IMR-90 (cell line): ENCODE measurements around the gene FLACC1.

Experiments
- POLR2A ChIP-seq: IDR thresholded peaks from 2 replicates; pipeline ENCODE4 v1.6.1; 2012; ENCODE audit warnings: mild to moderate bottlenecking, low read depth, low read length
- RCOR1 ChIP-seq: IDR thresholded peaks from 2 replicates; pipeline ENCODE4 v1.6.1; 2012; ENCODE audit warnings: mild to moderate bottlenecking, low read length, improper control_type of control experiment; ENCODE audit not compliant: insufficient replicate concordance
- SMC3 ChIP-seq: fragments of 150-350 bp; IDR thresholded peaks from 2 replicates; pipeline ENCODE4 v1.6.1; 2016; ENCODE audit warnings: low read depth, mild to moderate bottlenecking, antibody characterized with exemption, low read length, moderate library complexity
- TF ChIP-seq, protein P1 (sequence below): conservative IDR thresholded peaks from 2 replicates; pipeline ENCODE4 v1.5.1; 2012; ENCODE audit warnings: mild to moderate bottlenecking, low read depth, low read length, improper control_type of control experiment
- TF ChIP-seq, protein P2 (sequence below): fragments of 150-350 bp; IDR thresholded peaks from 2 replicates; pipeline ENCODE4 v1.6.1; 2017; ENCODE audit warnings: mild to moderate bottlenecking, antibody characterized with exemption, low read length, low read depth

DNA sequence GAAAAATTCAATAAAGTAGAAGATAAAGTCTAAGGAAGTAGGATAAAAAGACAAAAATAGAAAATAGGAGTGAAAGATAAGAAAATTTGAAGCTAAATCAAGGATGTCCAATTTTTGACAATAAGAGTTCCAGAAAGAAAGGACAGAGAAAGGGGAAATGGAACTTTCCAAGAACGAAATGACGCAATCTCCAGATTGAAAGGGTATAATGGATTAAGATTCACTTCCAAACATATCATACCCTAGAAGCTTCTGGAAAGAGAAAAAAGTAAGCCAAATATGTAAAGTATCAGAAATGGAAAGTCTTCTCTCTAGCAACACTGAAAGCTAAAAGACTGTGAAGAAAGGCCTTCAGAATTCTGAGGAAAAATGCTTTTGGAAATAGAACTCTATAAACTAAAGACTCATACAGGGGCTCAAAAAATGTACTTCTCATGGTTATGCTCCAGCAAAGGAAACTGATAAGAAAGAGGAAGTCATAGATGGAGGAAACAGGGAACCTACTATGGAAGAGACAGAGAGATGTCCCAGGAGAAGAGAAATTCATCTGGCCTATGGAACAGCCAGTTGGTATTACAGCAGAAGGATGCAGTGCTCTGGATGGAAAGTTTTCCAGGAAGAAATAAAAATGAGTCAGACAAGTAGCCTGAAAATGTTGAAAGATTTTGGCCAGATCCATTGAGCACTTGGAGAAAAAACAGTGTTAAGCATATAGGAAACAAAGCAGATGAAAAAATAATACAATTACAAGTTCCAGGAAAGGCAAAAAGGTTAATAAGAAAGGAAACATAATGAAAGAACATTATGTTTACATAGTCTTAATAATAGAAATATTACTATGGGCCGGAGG is 76.7 kb downstream of the FLACC1 start:
- TF ChIP-seq POLR2A = no peak
- TF ChIP-seq, protein P1, sequence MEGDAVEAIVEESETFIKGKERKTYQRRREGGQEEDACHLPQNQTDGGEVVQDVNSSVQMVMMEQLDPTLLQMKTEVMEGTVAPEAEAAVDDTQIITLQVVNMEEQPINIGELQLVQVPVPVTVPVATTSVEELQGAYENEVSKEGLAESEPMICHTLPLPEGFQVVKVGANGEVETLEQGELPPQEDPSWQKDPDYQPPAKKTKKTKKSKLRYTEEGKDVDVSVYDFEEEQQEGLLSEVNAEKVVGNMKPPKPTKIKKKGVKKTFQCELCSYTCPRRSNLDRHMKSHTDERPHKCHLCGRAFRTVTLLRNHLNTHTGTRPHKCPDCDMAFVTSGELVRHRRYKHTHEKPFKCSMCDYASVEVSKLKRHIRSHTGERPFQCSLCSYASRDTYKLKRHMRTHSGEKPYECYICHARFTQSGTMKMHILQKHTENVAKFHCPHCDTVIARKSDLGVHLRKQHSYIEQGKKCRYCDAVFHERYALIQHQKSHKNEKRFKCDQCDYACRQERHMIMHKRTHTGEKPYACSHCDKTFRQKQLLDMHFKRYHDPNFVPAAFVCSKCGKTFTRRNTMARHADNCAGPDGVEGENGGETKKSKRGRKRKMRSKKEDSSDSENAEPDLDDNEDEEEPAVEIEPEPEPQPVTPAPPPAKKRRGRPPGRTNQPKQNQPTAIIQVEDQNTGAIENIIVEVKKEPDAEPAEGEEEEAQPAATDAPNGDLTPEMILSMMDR = no peak
- TF ChIP-seq, protein P2, sequence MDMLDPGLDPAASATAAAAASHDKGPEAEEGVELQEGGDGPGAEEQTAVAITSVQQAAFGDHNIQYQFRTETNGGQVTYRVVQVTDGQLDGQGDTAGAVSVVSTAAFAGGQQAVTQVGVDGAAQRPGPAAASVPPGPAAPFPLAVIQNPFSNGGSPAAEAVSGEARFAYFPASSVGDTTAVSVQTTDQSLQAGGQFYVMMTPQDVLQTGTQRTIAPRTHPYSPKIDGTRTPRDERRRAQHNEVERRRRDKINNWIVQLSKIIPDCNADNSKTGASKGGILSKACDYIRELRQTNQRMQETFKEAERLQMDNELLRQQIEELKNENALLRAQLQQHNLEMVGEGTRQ = no peak
- TF ChIP-seq RCOR1 = no peak
- no peak for TF ChIP-seq SMC3
